Measurements from ENCODE around the gene KLHL3.

The KLHL3 gene

DNA sequence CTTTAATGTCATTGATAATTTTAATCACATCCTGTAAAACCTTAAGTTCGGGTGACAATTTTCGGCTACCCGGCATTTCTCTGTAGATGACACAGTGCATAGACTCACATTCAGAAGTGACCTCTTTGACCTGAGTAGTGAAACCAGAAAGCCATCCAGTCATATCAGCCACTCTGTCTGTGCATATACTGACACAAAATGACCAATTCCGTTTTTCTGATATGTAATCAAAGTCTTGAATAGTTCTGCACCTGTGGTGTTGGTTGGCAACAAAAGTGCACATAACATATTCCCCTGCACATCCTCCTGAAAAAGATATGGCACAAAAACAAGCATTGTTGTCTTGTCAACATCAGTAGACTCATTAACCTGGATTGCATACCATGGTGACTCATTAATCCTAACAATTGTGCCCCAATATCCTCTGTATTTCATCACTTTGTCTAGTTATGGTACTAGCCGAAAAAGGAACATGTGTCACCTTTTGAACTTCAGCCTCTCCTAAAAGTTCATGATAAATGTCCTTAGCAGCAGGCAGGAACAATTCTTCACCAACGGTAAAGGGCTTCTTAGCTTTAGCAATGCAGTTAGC lies 22.9 kb upstream of the KLHL3 start:
- TF ChIP-seq FOXP2 (optimal IDR thresholded peaks at IDR 0.05; ENCODE audit: control extremely low read depth, extremely low read length, insufficient read depth) (no peak), EZH2 (IDR thresholded peaks at IDR 0.05) (no peak), POLR2AphosphoS5 (IDR thresholded peaks at IDR 0.05; ENCODE audit: borderline replicate concordance, low read depth, low read length) (no peak)
- Histone ChIP-seq H3K9ac (ENCODE audit: insufficient read length) (no peak overlapping the region), H3K9me3 (ENCODE audit: low read depth, low read length) (no peaks in the 10 kb centered on the region), H3K27ac (no peak overlapping the region), H3K4me3 (no peak overlapping the region), H3K36me3 (ENCODE audit: insufficient read depth, low read length) (no peaks in the 10 kb centered on the region)
- DNase-seq (ENCODE audit: low read depth, low spot score): no peak

DNA sequence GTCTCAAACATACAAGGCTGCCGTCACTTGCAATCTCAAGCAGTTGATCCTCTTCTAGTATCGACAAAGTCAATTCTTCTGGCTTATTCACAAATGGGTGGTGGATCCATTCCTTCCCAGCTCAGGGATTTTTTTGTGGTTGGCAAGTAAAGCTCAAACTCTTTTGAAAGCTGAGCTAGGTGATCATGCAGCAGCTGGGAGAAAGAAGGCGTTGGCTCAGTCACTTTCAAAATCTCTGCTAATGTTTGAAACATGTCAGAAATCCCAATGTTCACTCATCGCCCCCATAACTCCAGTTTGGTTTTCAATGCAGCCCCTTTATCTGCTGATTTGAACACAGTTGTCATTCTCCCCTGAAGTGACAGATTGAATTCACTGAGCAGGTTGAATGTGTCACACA lies 22.2 kb upstream of the KLHL3 start:
- no peak for TF ChIP-seq FOXP2 (optimal IDR thresholded peaks at IDR 0.05; ENCODE audit: control extremely low read depth, extremely low read length, insufficient read depth)
- TF ChIP-seq POLR2AphosphoS5 (IDR thresholded peaks at IDR 0.05; ENCODE audit: borderline replicate concordance, low read depth, low read length): no peak
- TF ChIP-seq EZH2 (IDR thresholded peaks at IDR 0.05): no peak
- no peak overlapping the region for H3K27ac ChIP-seq
- H3K9me3 ChIP-seq (ENCODE audit: low read depth, low read length): no peaks in the 10 kb centered on the region
- DNase-seq (ENCODE audit: low read depth, low spot score): no peak
- no peak overlapping the region for H3K9ac ChIP-seq (ENCODE audit: insufficient read length)
- no peak overlapping the region for H3K4me3 ChIP-seq
- peaks cover under 1% of the 10 kb centered on the region for H3K36me3 ChIP-seq (ENCODE audit: insufficient read depth, low read length)

- Histone ChIP-seq H3K27ac (no peak overlapping the region), H3K36me3 (ENCODE audit: insufficient read depth, low read length) (peaks cover 5% of the 10 kb centered on the region), H3K9me3 (ENCODE audit: low read depth, low read length) (no peaks in the 10 kb centered on the region), H3K4me3 (no peak overlapping the region), H3K9ac (ENCODE audit: insufficient read length) (no peak overlapping the region)
- no peak for TF ChIP-seq FOXP2 (optimal IDR thresholded peaks at IDR 0.05; ENCODE audit: control extremely low read depth, extremely low read length, insufficient read depth)
- no peak for TF ChIP-seq POLR2AphosphoS5 (IDR thresholded peaks at IDR 0.05; ENCODE audit: borderline replicate concordance, low read depth, low read length)
- TF ChIP-seq EZH2 (IDR thresholded peaks at IDR 0.05): no peak
- DNase-seq (ENCODE audit: low read depth, low spot score): no peak
These were observed 21.7 kb upstream of the KLHL3 start for GRCh38 chr5:137757634-137758033.

DNA sequence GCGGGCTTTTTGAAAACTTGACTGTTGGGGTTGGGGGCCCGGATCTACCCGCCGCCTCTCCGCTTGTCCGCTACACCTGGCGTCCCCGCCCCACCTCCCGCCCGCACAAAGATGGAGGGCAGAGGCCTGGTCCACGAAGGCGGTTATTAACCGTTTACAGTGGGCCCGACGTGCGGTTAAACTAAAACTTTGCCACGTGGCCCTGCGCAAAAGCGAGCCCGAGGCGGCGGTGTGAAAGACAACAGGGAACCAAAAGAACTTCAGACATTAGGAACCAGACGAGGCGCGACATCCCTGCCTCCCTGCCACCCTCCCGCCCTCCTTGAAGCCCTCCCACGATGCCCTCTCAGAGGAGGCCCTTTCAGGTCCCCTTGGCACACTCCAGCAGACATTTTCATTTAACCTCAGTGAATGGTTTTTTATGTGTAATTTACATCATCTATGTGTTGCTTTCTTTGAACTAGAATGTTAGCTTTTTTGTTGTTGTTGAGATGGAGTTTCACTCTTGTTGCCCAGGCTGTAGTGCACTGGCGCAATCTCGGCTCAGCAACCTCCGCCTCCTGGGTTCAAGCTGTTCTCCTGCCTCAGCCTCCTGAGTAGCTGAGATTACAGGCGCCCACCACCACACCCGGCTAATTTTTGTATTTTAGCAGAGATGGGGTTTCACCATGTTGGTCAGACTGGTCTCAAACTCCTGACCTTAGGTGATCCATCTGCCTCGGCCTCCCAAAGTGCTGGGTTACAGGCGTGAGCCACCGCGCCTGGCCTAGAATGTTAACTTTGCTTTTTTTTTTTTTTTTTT lies 19.3 kb upstream of the KLHL3 start:
- no peak for TF ChIP-seq EZH2 (IDR thresholded peaks at IDR 0.05)
- H3K9me3 ChIP-seq (ENCODE audit: low read depth, low read length): no peaks in the 10 kb centered on the region
- DNase-seq (ENCODE audit: low read depth, low spot score): no peak
- peak overlapping the region; percentile 99 for H3K27ac ChIP-seq
- H3K36me3 ChIP-seq (ENCODE audit: insufficient read depth, low read length): peaks cover 26% of the 10 kb centered on the region
- peak overlapping the region; percentile 99 for H3K9ac ChIP-seq (ENCODE audit: insufficient read length)
- peak overlapping the region; percentile 84 for H3K4me3 ChIP-seq

DNA sequence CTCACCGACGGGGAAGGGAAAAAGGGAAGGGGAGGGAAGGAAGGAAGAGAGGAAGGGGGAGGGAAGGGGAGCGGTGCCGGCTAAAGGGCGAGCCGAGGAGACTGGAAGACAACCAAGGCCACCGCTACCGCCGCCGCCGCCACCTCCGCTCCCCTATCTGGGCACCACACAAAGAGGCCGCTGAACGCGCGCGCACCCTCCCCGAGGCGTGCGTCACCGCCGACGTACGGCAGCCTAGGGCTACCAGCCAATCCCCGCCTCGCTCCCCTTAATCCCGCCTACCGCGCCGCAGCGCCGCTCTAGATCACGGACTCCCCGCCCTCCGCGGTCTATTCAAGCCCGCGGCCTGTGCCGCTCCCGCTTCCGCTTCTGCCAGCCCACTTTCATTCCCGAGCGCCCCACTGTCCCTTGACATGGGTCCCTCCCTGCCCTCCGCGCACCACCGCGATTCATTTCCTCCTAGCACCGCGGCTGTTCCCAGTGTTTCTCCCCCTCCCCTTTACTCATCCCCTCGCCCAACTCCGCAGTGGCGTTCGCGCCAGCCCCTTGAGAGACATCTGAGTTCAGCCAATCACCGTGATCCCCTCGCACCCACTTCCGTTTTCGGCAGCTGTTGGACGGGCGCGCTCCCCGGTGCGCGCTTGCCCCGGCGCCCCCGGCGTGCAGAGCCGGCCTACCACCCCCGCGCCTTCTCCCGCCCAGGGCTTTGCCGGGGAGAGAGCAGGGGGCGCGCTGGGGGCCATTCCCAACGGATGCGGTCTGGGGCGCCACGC lies 18.5 kb upstream of the KLHL3 start, which contains the start of gene HNRNPA0:
TSS of gene HNRNPA0 (minus strand) at position 176 of the 773 bp plus-strand sequence. CDS start 297 bp downstream, outside the sequence.
- H3K9ac ChIP-seq (ENCODE audit: insufficient read length): peak within 1 kb of the TSS; percentile 99
- DNase-seq (ENCODE audit: low read depth, low spot score): peak; percentile 94
- no peaks in the 10 kb centered on the region for H3K9me3 ChIP-seq (ENCODE audit: low read depth, low read length)
- H3K36me3 ChIP-seq (ENCODE audit: insufficient read depth, low read length): peaks cover 26% of the 10 kb centered on the region
- peak within 1 kb of the TSS; percentile 99 for H3K27ac ChIP-seq
- H3K4me3 ChIP-seq: peak within 1 kb of the TSS; percentile 84
- TF ChIP-seq POLR2AphosphoS5 (IDR thresholded peaks at IDR 0.05; ENCODE audit: borderline replicate concordance, low read depth, low read length): peak; percentile 86
- no peak for TF ChIP-seq FOXP2 (optimal IDR thresholded peaks at IDR 0.05; ENCODE audit: control extremely low read depth, extremely low read length, insufficient read depth)
- no peak for TF ChIP-seq EZH2 (IDR thresholded peaks at IDR 0.05)

DNA sequence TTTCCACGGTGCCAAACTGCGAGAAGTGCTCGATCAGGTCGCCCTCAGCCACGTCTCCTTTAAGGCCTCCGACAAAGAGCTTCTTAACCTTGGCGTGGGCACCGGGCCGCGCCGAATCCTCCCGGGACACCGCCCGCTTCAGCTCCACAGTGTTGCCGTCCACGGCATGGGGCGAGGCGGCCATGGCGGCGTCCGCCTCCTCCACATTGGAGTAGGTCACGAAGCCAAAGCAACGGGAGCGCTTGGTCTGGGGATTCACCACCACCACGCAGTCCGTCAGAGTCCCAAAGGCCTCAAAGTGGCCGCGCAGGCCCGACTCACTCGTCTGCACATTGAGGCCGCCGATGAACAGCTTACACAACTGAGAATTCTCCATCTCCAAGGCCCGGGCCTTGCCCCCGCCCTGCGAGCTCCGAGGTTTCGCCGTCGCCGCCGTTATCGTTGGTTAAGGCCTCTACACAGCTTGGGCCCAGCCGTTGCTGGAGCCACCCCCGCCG lies 17.9 kb upstream of the KLHL3 start:
- Histone ChIP-seq H3K27ac (peak overlapping the region; percentile 99), H3K9ac (ENCODE audit: insufficient read length) (peak overlapping the region; percentile 99), H3K4me3 (peak overlapping the region; percentile 84), H3K36me3 (ENCODE audit: insufficient read depth, low read length) (peaks cover 26% of the 10 kb centered on the region), H3K9me3 (ENCODE audit: low read depth, low read length) (no peaks in the 10 kb centered on the region)
- no peak for TF ChIP-seq POLR2AphosphoS5 (IDR thresholded peaks at IDR 0.05; ENCODE audit: borderline replicate concordance, low read depth, low read length)
- no peak for TF ChIP-seq EZH2 (IDR thresholded peaks at IDR 0.05)
- TF ChIP-seq FOXP2 (optimal IDR thresholded peaks at IDR 0.05; ENCODE audit: control extremely low read depth, extremely low read length, insufficient read depth): no peak
- DNase-seq (ENCODE audit: low read depth, low spot score): no peak

DNA sequence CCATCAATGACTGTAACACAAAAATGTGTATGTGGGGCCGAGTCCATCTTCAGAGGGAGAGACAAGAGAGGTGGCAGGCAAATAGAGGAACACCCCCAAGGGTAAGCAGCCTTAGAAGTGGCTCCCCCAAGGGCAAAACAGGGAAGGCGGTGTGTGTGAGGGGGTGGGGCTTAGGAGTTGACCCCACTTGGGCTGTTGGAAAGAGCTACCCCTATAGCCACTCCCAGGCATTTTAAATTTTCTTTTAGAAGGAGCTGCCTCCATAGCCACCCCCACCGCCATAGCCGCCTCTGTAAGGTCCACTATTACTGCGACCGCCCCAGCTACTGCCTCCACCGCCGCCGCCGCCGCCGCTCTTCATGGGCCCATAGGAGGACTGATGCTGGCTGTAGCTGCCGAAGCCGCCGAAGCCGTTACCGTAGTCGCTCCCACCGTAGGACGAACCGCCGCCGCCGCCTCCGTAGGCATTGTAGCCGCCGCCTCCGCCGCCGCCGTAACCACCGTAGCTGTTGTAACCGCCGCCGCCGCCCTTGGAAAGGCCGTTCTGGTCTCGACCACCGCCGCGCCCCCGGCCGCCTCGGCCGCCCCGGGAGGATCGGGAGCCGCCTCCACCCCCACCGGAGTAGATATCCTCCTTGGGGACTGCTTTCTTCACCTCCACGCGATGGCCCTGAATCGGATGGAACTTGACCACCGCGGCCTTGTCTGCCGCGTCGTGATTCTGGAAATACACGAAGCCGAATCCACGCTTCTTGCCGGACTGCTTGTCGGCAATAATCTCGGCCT lies 17.2 kb upstream of the KLHL3 start:
- no peak for TF ChIP-seq FOXP2 (optimal IDR thresholded peaks at IDR 0.05; ENCODE audit: control extremely low read depth, extremely low read length, insufficient read depth)
- no peak; the same call in 1 of the 2 replicates for TF ChIP-seq POLR2AphosphoS5 (IDR thresholded peaks at IDR 0.05; ENCODE audit: borderline replicate concordance, low read depth, low read length)
- TF ChIP-seq EZH2 (IDR thresholded peaks at IDR 0.05): no peak
- H3K9me3 ChIP-seq (ENCODE audit: low read depth, low read length): no peaks in the 10 kb centered on the region
- H3K4me3 ChIP-seq: peak overlapping the region; percentile 84
- H3K9ac ChIP-seq (ENCODE audit: insufficient read length): peak overlapping the region; percentile 99
- no peak for DNase-seq (ENCODE audit: low read depth, low spot score)
- H3K36me3 ChIP-seq (ENCODE audit: insufficient read depth, low read length): peaks cover 26% of the 10 kb centered on the region
- H3K27ac ChIP-seq: peak overlapping the region; percentile 99
